Lung (tissue), 12 donors: ENCODE data around the gene KIF26A. TPM values are rescaled to one million over a fixed set of nuclear protein-coding genes. Genes with fewer than 3 reads are reported as not detected.
A peak's percentile ranks its signal among the peaks of the same experiment; 100 is the strongest.
"Not testable (repeated sequence)": the region's sequence is repeated elsewhere in the genome, so short reads cannot be mapped to it uniquely, and the experiment has no call there.

Source experiments
- ATAC-seq: fragments of 200-7000 bp; cut with Tn5 transposase; one replicate; pipeline ENCODE4 v1.9.1; 2020; ENCODE audit warnings: moderate number of reproducible peaks; ENCODE audit not compliant: insufficient read depth, low FRiP score
- DNase-seq, 3 donors: peaks; one replicate each; pipeline ENCODE4 v3.0.0-alpha.2; 2013 to 2017
- H3K27ac ChIP-seq, 2 donors: one replicate each; pipeline ENCODE4 v1.5.1; 2013; ENCODE audit warnings: mild to moderate bottlenecking in 2 of 2, moderate library complexity in 2 of 2, control low read depth in 1 of 2, inconsistent platforms in 1 of 2, low read depth in 1 of 2, low read length in 1 of 2
- H3K27me3 ChIP-seq, 3 donors: one replicate each; pipeline ENCODE4 v1.5.1; 2013; ENCODE audit warnings: low read length in 2 of 3; ENCODE audit not compliant: control insufficient read depth in 3 of 3, insufficient read depth in 3 of 3
- H3K36me3 ChIP-seq, 4 donors: one replicate each; pipeline ENCODE4 v1.5.1; 2013; ENCODE audit warnings: low read length in 4 of 4, mild to moderate bottlenecking in 1 of 4, moderate library complexity in 1 of 4; ENCODE audit not compliant: control insufficient read depth in 4 of 4, insufficient read depth in 4 of 4
- H3K4me1 ChIP-seq, 5 donors: one replicate each; pipeline ENCODE4 v1.5.1; 2013; ENCODE audit warnings: low read length in 5 of 5, mild to moderate bottlenecking in 2 of 5, moderate library complexity in 1 of 5; ENCODE audit not compliant: control insufficient read depth in 5 of 5, insufficient read depth in 5 of 5
- H3K4me3 ChIP-seq: one replicate; pipeline ENCODE4 v1.5.1; 2013; ENCODE audit warnings: mild to moderate bottlenecking, control low read depth, moderate library complexity
- H3K9ac ChIP-seq, 2 donors: one replicate each; pipeline ENCODE4 v1.5.1; 2013; ENCODE audit warnings: low read length in 2 of 2, control low read depth in 1 of 2; ENCODE audit not compliant: insufficient read depth in 1 of 2
- H3K9me3 ChIP-seq, 4 donors: one replicate each; pipeline ENCODE4 v1.5.1; 2013; ENCODE audit warnings: low read length in 3 of 4, mild to moderate bottlenecking in 1 of 4, moderate library complexity in 1 of 4; ENCODE audit not compliant: control insufficient read depth in 4 of 4, insufficient read depth in 3 of 4
- WGBS, 2 donors: extraction: QIAGEN DNeasy Blood & Tissue Kit; methylation state at CpG; one replicate each; pipeline ENCODE4 v1.1.7; 2013; 5-methylcytosine and 5-hydroxymethylcytosine counted together
- polyA plus RNA-seq, 2 donors: library from polyadenylated mRNA; stranded (reverse); fragments of 200-250 nt; gene quantifications; one replicate each; pipeline ENCODE4 v1.2.1, GENCODE V29; 2013
- total RNA-seq, 2 donors: library from RNA; depleted of rRNA in 1 of 2; stranded (reverse); fragments of >200 nt in 1 of 2; gene quantifications; one replicate each; pipeline ENCODE4 v1.2.1, GENCODE V29; 2014 to 2021
- TF ChIP-seq, protein P1 (sequence below): IDR thresholded peaks from 2 replicates; pipeline ENCODE4 v1.5.1; 2012; ENCODE audit warnings: mild to moderate bottlenecking; ENCODE audit errors: control extremely low read depth, extremely low read depth
- donor health status: control.
- donor health status: control.
- donor health status: Bipolar disorder and iron deficiency.
- donor health status: healthy.
- donor health status: DM: yes; HTN: yes; CAD: no.

Gene KIF26A
- total and polyA plus RNA-seq, 4 donors = 2.4 to 11.4 (median 4.5) TPM

DNA sequence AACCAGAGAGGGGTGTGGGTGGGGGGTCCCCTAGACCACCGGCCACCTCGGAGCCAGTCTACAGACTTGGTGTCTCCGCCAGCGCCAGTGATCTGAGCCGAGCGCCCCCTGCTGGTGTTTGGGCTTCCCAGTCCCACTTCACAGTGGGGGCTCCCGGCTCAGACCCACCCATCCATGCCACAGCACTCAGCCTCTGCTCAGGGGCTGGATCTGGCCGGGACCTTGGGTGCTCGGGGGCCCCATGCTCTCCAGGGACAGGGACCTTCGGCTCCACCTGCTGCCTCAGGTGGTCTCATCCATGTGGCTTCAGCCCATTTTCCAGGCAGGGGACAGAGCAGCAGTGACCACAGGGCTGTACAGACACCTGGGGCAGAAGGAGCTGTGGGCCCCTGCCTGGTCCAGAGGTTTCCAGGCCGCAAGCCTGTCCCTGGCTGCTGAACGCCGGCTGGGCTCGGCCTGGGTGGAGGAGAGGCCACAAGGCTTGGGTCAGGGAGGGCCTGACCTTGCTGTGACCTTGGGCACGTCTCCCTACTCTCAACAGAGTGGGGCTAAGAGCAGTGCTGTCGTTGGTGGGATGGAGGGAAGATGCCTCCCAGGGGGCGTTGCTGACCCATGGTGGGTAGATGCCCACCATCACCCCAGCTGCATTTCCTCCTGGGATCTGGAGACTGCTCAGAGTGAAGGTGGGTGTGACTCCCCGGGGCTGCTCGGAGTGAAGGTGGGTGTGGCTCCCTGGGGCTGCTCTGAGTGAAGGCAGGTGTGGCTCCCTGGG is 86.3 kb downstream of the KIF26A start:
- Histone ChIP-seq H3K4me3 (no peak overlapping the region), H3K36me3 (no peaks in the 10 kb centered on the region), H3K4me1 (peaks cover 0 to 49% (median 14%) of the 10 kb centered on the region in 5 donors), H3K27me3 (no peaks in the 10 kb centered on the region), H3K9me3 (peaks cover 0 to 9% (median 4%) of the 10 kb centered on the region in 4 donors), H3K9ac (peak overlapping the region in 1 of 2 donors; percentile 51), H3K27ac (no peak overlapping the region)
- 43 to 48% methylated on average over 18 to 19 of the region's 19 CpGs for WGBS, 2 donors
- ATAC-seq (no peak), DNase-seq (peak in 1 of 3 donors; percentile 55)
- TF ChIP-seq, protein P1, sequence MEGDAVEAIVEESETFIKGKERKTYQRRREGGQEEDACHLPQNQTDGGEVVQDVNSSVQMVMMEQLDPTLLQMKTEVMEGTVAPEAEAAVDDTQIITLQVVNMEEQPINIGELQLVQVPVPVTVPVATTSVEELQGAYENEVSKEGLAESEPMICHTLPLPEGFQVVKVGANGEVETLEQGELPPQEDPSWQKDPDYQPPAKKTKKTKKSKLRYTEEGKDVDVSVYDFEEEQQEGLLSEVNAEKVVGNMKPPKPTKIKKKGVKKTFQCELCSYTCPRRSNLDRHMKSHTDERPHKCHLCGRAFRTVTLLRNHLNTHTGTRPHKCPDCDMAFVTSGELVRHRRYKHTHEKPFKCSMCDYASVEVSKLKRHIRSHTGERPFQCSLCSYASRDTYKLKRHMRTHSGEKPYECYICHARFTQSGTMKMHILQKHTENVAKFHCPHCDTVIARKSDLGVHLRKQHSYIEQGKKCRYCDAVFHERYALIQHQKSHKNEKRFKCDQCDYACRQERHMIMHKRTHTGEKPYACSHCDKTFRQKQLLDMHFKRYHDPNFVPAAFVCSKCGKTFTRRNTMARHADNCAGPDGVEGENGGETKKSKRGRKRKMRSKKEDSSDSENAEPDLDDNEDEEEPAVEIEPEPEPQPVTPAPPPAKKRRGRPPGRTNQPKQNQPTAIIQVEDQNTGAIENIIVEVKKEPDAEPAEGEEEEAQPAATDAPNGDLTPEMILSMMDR = no peak

DNA sequence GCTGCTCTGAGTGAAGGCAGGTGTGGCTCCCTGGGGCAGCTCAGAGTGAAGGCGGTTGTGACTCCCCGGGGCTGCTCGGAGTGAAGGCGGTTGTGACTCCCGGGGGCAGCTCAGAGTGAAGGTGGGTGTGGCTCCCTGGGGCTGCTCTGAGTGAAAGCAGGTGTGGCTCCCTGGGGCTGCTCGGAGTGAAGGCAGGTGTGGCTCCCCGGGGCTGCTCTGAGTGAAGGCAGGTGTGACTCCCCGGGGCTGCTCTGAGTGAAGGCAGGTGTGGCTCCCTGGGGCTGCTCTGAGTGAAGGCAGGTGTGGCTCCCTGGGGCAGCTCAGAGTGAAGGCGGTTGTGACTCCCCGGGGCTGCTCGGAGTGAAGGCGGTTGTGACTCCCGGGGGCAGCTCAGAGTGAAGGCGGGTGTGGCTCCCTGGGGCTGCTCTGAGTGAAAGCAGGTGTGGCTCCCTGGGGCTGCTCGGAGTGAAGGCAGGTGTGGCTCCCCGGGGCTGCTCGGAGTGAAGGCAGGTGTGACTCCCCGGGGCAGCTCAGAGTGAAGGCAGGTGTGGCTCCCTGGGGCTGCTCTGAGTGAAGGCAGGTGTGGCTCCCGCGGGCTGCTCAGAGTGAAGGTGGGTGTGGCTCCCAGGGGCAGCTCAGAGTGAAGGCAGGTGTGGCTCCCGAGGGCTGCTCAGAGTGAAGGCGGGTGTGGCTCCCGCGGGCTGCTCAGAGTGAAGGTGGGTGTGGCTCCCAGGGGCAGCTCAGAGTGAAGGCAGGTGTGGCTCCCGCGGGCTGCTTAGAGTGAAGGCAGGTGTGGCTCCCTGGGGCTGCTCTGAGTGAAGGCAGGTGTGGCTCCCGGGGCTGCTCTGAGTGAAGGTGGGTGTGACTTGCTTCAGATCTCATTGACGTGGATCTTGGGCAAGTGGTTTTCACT is 87.1 kb downstream of the KIF26A start:
- peaks cover 0 to 42% (median 8%) of the 10 kb centered on the region in 5 donors for H3K4me1 ChIP-seq
- DNase-seq = peak in 1 of 3 donors; percentile 45
- not testable (repeated sequence) for H3K27ac ChIP-seq, H3K9me3 ChIP-seq, H3K4me3 ChIP-seq, H3K36me3 ChIP-seq, ATAC-seq, H3K27me3 ChIP-seq, H3K9ac ChIP-seq
- 52 to 54% methylated on average over 18 to 23 of the region's 28 CpGs for WGBS, 2 donors

DNA sequence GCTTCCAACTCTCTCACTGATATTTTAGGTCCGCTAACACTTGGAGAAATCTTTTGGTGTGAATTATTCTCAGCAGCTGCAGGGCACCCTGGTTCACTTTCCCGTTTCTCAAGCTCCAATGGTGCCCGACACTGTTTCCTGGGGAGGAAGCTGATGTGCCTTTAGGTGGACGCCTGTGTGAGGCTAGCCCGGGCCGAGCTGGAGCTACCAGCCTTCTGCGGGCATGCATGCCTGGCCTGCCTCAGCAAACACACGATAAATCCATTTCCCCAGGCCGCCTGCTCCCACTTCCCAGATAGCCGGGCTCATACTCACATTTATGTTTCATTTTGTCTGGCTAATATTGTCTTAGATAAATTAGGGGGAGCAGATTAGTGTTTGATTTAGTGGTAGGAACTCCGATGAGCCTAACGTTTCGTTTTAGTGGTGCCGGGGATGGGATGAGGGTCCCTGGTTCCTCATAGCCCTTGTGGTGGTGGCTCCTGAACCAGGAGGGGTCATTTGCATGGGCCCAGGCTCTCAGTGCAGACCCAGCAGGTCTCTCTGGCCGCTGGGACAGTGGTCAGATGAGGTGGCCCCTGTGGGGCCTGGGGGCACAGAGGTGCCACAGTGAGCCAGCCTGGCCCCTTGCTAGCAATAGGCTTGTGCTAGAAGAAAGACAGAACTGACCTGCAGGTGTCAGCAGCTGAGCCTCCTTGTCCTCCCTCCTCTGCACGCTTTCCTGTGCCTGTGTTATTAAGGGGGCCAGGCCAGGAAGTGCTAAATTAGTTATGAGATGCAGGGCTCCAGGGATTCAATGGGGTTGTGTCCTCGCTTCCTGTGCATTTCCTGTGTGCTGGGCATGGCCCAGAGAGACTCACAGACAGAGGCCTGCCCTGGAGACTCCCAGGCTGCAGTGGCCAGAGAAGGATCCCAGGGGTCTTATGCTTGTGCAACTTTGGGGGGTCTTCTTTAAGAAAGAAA is 88.3 kb downstream of the KIF26A start:
- WGBS, 2 donors = 82 to 85% methylated on average over 17 of the region's 17 CpGs
- peaks cover 0 to 30% (median 7%) of the 10 kb centered on the region in 5 donors for H3K4me1 ChIP-seq
- H3K36me3 ChIP-seq = peaks cover 0 to under 1% (median 0%) of the 10 kb centered on the region in 4 donors
- TF ChIP-seq, protein P1 = no peak
- H3K27me3 ChIP-seq = no peaks in the 10 kb centered on the region
- ATAC-seq (no peak), DNase-seq (no peak)
- H3K27ac ChIP-seq = no peak overlapping the region
- no peak overlapping the region for H3K4me3 ChIP-seq
- H3K9ac ChIP-seq = no peak overlapping the region
- H3K9me3 ChIP-seq = peaks cover 0 to 9% (median 4%) of the 10 kb centered on the region in 4 donors
